ENCODE results near the gene TMC1.

GRCh38 chr9:72675586-72675985, 154.2 kb downstream of the TMC1 start:
- no peak for TF ChIP-seq GATA3 (IDR thresholded peaks at IDR 0.05; ENCODE audit: low read depth, low read length)
- no peak for TF ChIP-seq GATA2 (IDR thresholded peaks at IDR 0.05; ENCODE audit: low read depth, low read length)

Data from SH-SY5Y (cell line).